Breast epithelium (tissue), 4 donors: ENCODE data around the gene PTPRG. TPM values are rescaled to one million over a fixed set of nuclear protein-coding genes. Genes with fewer than 3 reads are reported as not detected.
A peak's percentile ranks its signal among the peaks of the same experiment; 100 is the strongest.

Source experiments
- DNase-seq, 2 donors: peaks; one replicate each; pipeline ENCODE4 v3.0.0-alpha.2; 2019; ENCODE audit warnings: low spot score in 2 of 2
- H3K27ac ChIP-seq, 2 donors: fragments of 200-600 bp; sonication (generic) in 1 of 2; one replicate each; pipeline ENCODE4 v1.5.1; 2016 to 2019; ENCODE audit warnings: mild to moderate bottlenecking in 1 of 2
- H3K27me3 ChIP-seq, 2 donors: fragments of 200-600 bp; sonication (generic) in 1 of 2; one replicate each; pipeline versions ENCODE4 v1.5.1 to v1.6.0; 2017 to 2019; ENCODE audit warnings: control low read depth in 1 of 2, mild to moderate bottlenecking in 1 of 2
- H3K36me3 ChIP-seq: fragments of 200-600 bp; one replicate; pipeline ENCODE4 v1.5.1; 2019
- H3K4me1 ChIP-seq, 2 donors: fragments of 200-600 bp; sonication (generic); one replicate each; pipeline ENCODE4 v1.5.1; 2016 to 2019; ENCODE audit warnings: control low read depth in 1 of 2
- H3K4me3 ChIP-seq, 3 donors: fragments of 200-600 bp; sonication (generic); 1 replicate in 2 of 3; 2 replicates in 1 of 3; pipeline ENCODE4 v1.5.1; 2016 to 2019; ENCODE audit warnings: mild to moderate bottlenecking in 3 of 3, moderate library complexity in 2 of 3
- H3K9me3 ChIP-seq, 2 donors: fragments of 200-600 bp; sonication (generic) in 1 of 2; one replicate each; pipeline ENCODE4 v1.5.1; 2016 to 2019; ENCODE audit warnings: control low read depth in 1 of 2
- CTCF ChIP-seq, 3 donors: fragments of 450-650 bp; IDR thresholded peaks; one replicate each; pipeline ENCODE4 v1.5.1; 2016 to 2017; ENCODE audit warnings: antibody characterized with exemption in 3 of 3, mild to moderate bottlenecking in 3 of 3, moderate library complexity in 3 of 3
- POLR2A ChIP-seq: fragments of 450-650 bp; IDR thresholded peaks from one replicate; pipeline ENCODE4 v1.6.1; 2016; ENCODE audit warnings: antibody characterized with exemption, mild to moderate bottlenecking, moderate library complexity
- POLR2AphosphoS5 ChIP-seq, 3 donors: sonication (generic); formaldehyde crosslinking; IDR thresholded peaks; one replicate each; pipeline ENCODE4 v1.6.1; 2017; ENCODE audit warnings: antibody characterized with exemption in 3 of 3
- intact Hi-C: fragments of 100-400 bp; cut with DNase I; formaldehyde crosslinking; loops from one replicate; pipeline ENCODE4 v1.15.1; 2023; ENCODE audit warnings: low total_unique reads
- total RNA-seq, 3 donors: library from RNA; depleted of rRNA; stranded (reverse); fragments of >200 nt; gene quantifications; one replicate each; pipeline ENCODE4 v1.1.0, GENCODE V29; 2016

Gene PTPRG
- total RNA-seq, 3 donors from 2014 or later = 42.3 to 179 (median 61.6) TPM

- Histone ChIP-seq H3K9me3 (no peaks in the 10 kb centered on the region), H3K4me3 (no peak overlapping the region), H3K4me1 (no peaks in the 10 kb centered on the region), H3K36me3 (no peaks in the 10 kb centered on the region), H3K27ac (peak overlapping the region in 1 of 2 donors; percentile 69), H3K27me3 (no peaks in the 10 kb centered on the region)
- intact Hi-C loops = no loop called here
- TF ChIP-seq CTCF (IDR thresholded peaks at IDR 0.05) (no peak), POLR2A (no peak), POLR2AphosphoS5 (IDR thresholded peaks at IDR 0.05) (no peak)
- DNase-seq = no peak
Observed at GRCh38 chr3:61617041-61617440, 55.7 kb downstream of the PTPRG start.

DNA sequence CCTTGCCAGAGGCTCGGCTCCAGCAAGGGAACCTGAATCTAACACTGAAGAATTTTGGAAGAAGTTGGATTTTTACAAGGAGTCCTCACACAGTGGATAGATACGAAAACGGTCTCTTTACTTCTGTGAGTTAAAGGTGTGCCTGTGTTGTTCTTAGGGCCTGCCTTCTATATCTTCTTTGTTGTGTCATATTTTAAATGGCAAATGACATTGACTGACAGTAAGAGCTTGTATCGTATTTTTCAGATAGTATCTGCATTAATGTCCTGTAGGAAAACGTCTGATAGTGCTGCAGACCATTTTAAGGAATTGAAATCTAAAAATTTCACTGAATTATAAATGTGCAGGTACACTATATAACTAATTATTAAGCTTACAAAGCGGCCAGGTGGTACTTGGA lies 56.3 kb downstream of the PTPRG start:
- TF ChIP-seq POLR2AphosphoS5 (IDR thresholded peaks at IDR 0.05) (no peak), CTCF (IDR thresholded peaks at IDR 0.05) (no peak), POLR2A (no peak)
- Histone ChIP-seq H3K36me3 (no peaks in the 10 kb centered on the region), H3K4me3 (no peak overlapping the region), H3K4me1 (no peaks in the 10 kb centered on the region), H3K9me3 (no peaks in the 10 kb centered on the region), H3K27me3 (no peaks in the 10 kb centered on the region), H3K27ac (peak overlapping the region in 1 of 2 donors; percentile 69)
- intact Hi-C loops = no loop called here
- no peak for DNase-seq

- no peak overlapping the region for H3K4me3 ChIP-seq
- H3K9me3 ChIP-seq = no peaks in the 10 kb centered on the region
- H3K27ac ChIP-seq = no peak overlapping the region
- no peaks in the 10 kb centered on the region for H3K4me1 ChIP-seq
- TF ChIP-seq POLR2AphosphoS5 (IDR thresholded peaks at IDR 0.05) (no peak), CTCF (IDR thresholded peaks at IDR 0.05) (no peak), POLR2A (no peak)
- intact Hi-C loops = no loop called here
- no peaks in the 10 kb centered on the region for H3K27me3 ChIP-seq
- DNase-seq = no peak
- no peaks in the 10 kb centered on the region for H3K36me3 ChIP-seq
Observed at GRCh38 chr3:61618231-61618630, 56.9 kb downstream of the PTPRG start.

DNA sequence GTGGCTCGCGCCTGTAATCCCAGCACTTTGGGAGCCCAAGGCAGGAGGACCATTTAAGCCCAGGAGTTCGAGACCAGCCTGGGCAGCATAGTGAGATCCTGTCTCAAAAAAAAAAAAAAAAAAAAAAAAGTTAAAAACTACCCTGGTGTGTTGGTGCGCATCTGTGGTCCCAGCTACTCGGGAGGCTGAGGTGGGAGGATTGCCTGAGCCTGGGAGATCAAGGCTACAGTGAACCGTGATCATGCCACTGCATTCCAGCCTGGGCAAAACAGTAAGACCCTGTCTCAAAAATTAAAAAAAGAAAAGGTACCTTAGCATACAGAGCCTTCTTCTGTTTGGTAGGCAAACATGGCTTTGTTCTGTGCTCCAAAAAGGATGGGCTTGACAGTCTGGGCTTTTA lies 57.5 kb downstream of the PTPRG start:
- Histone ChIP-seq H3K27me3 (no peaks in the 10 kb centered on the region), H3K9me3 (no peaks in the 10 kb centered on the region), H3K4me1 (no peaks in the 10 kb centered on the region), H3K27ac (no peak overlapping the region), H3K4me3 (no peak overlapping the region), H3K36me3 (no peaks in the 10 kb centered on the region)
- TF ChIP-seq POLR2AphosphoS5 (IDR thresholded peaks at IDR 0.05) (no peak), CTCF (IDR thresholded peaks at IDR 0.05) (no peak), POLR2A (no peak)
- DNase-seq = no peak
- intact Hi-C loops = no loop called here

DNA sequence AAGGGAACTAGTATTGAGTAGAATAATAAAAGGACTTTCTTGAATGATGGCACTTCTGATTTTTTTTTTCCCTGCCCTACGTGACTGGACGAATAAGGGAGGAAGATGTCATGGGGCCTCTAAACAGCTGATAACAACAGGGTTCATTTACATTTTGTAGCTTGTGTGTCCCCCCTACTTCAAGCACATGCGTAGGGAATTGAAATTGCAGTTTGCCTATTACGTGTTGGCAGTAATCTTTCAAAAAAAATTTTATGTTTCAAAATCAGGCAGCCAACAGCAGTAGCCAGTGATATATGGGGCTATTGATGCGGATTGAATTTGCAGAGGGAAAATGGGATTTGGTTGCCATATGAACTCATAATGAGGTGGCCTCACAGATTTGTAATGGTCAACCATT lies 58.7 kb downstream of the PTPRG start:
- Histone ChIP-seq H3K27me3 (no peaks in the 10 kb centered on the region), H3K4me3 (no peak overlapping the region), H3K4me1 (no peaks in the 10 kb centered on the region), H3K36me3 (no peaks in the 10 kb centered on the region), H3K27ac (no peak overlapping the region), H3K9me3 (no peaks in the 10 kb centered on the region)
- intact Hi-C loops = no loop called here
- no peak for TF ChIP-seq CTCF (IDR thresholded peaks at IDR 0.05)
- no peak for TF ChIP-seq POLR2A
- TF ChIP-seq POLR2AphosphoS5 (IDR thresholded peaks at IDR 0.05) = no peak
- DNase-seq = no peak
